MM.1S (cell line): ENCODE measurements around the gene PGAP1.

Source experiments
- DNase-seq: peaks from one replicate; pipeline ENCODE4 v3.0.0-alpha.2; 2015
- H2AFZ ChIP-seq: fragments of 300-600 bp; sonication (generic); 2 replicates; pipeline ENCODE4 v1.6.0; 2016; ENCODE audit warnings: antibody characterized with exemption, low read length
- H3F3A ChIP-seq: fragments of 300-600 bp; sonication (generic); 2 replicates; pipeline ENCODE4 v1.6.1; 2016; ENCODE audit warnings: mild to moderate bottlenecking, antibody characterized with exemption, low read length, moderate library complexity, mixed read lengths; ENCODE audit not compliant: insufficient read depth
- H3K27ac ChIP-seq: fragments of 300-600 bp; sonication (generic); 2 replicates; pipeline ENCODE4 v1.5.1; 2016; ENCODE audit warnings: mild to moderate bottlenecking, low read length
- H3K27me3 ChIP-seq: fragments of 300-600 bp; sonication (generic); replicated peaks from 2 replicates; pipeline ENCODE4 v1.6.0; 2016; ENCODE audit warnings: low read length; ENCODE audit not compliant: insufficient read depth
- H3K36me3 ChIP-seq: fragments of 300-600 bp; sonication (generic); replicated peaks from 2 replicates; pipeline ENCODE4 v1.6.1; 2016; ENCODE audit warnings: mild to moderate bottlenecking, low read length, mixed read lengths; ENCODE audit not compliant: insufficient read depth
- H3K4me1 ChIP-seq: fragments of 300-600 bp; sonication (generic); 2 replicates; pipeline ENCODE4 v1.6.1; 2016; ENCODE audit warnings: low read length, mixed read lengths
- H3K4me2 ChIP-seq: fragments of 300-600 bp; sonication (generic); 2 replicates; pipeline ENCODE4 v1.6.0; 2016; ENCODE audit warnings: low read depth, low read length
- H3K4me3 ChIP-seq: fragments of 300-600 bp; sonication (generic); 2 replicates; pipeline ENCODE4 v1.5.1; 2016; ENCODE audit warnings: low read length, mixed read lengths
- H3K79me2 ChIP-seq: fragments of 300-600 bp; sonication (generic); 2 replicates; pipeline ENCODE4 v1.6.1; 2016; ENCODE audit warnings: mixed run types, low read length, mixed read lengths
- H3K9ac ChIP-seq: fragments of 300-600 bp; sonication (generic); 2 replicates; pipeline ENCODE4 v1.6.1; 2016; ENCODE audit warnings: low read length, mixed read lengths
- H3K9me2 ChIP-seq: fragments of 300-600 bp; sonication (generic); replicated peaks from 2 replicates; pipeline ENCODE4 v1.6.1; 2016; ENCODE audit warnings: mild to moderate bottlenecking, low read length, mixed read lengths; ENCODE audit not compliant: insufficient read depth
- H3K9me3 ChIP-seq: fragments of 300-600 bp; sonication (generic); replicated peaks from 2 replicates; pipeline ENCODE4 v1.6.1; 2016; ENCODE audit warnings: mild to moderate bottlenecking, low read length, mixed read lengths; ENCODE audit not compliant: insufficient read depth
- H4K20me1 ChIP-seq: fragments of 300-600 bp; sonication (generic); 2 replicates; pipeline ENCODE4 v1.6.1; 2016; ENCODE audit warnings: mild to moderate bottlenecking, low read length, moderate library complexity, mixed read lengths; ENCODE audit not compliant: insufficient read depth
- EZH2 ChIP-seq: fragments of 300-600 bp; sonication (generic); optimal IDR thresholded peaks from 2 replicates; pipeline ENCODE3; 2017; ENCODE audit warnings: low read depth, mild to moderate bottlenecking, antibody characterized with exemption, low read length, mixed read lengths
- EZH2phosphoT487 ChIP-seq: fragments of 300-600 bp; sonication (generic); IDR thresholded peaks from 2 replicates; pipeline ENCODE4 v1.6.1; 2018; ENCODE audit warnings: antibody characterized with exemption, low read length
- TF ChIP-seq, protein P1 (sequence below): fragments of 300-600 bp; sonication (generic); IDR thresholded peaks from 2 replicates; pipeline ENCODE4 v1.5.1; 2016; ENCODE audit warnings: antibody characterized with exemption, low read length, mixed read lengths

The PGAP1 gene

GRCh38 chr2:196853301-196854087, 73.0 kb downstream of the PGAP1 start:
- no peak overlapping the region for H3K4me3 ChIP-seq
- no peaks in the 10 kb centered on the region for H3K27me3 ChIP-seq
- H3K27ac ChIP-seq, result no peak overlapping the region
- no peaks in the 10 kb centered on the region for H3K9me3 ChIP-seq
- DNase-seq, result no peak
- H3K9ac ChIP-seq, result no peak overlapping the region
- no peak overlapping the region for H3K4me2 ChIP-seq
- H3K79me2 ChIP-seq, result no peaks in the 10 kb centered on the region
- no peaks in the 10 kb centered on the region for H3K4me1 ChIP-seq
- no peak overlapping the region for H2AFZ ChIP-seq
- H3K9me2 ChIP-seq, result no peaks in the 10 kb centered on the region
- H3F3A ChIP-seq, result no peaks in the 10 kb centered on the region
- TF ChIP-seq EZH2 (no peak), EZH2phosphoT487 (no peak)
- TF ChIP-seq, protein P1, sequence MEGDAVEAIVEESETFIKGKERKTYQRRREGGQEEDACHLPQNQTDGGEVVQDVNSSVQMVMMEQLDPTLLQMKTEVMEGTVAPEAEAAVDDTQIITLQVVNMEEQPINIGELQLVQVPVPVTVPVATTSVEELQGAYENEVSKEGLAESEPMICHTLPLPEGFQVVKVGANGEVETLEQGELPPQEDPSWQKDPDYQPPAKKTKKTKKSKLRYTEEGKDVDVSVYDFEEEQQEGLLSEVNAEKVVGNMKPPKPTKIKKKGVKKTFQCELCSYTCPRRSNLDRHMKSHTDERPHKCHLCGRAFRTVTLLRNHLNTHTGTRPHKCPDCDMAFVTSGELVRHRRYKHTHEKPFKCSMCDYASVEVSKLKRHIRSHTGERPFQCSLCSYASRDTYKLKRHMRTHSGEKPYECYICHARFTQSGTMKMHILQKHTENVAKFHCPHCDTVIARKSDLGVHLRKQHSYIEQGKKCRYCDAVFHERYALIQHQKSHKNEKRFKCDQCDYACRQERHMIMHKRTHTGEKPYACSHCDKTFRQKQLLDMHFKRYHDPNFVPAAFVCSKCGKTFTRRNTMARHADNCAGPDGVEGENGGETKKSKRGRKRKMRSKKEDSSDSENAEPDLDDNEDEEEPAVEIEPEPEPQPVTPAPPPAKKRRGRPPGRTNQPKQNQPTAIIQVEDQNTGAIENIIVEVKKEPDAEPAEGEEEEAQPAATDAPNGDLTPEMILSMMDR, result no peak
- H3K36me3 ChIP-seq, result no peaks in the 10 kb centered on the region
- no peaks in the 10 kb centered on the region for H4K20me1 ChIP-seq

GRCh38 chr2:196851088-196851487, 75.4 kb downstream of the PGAP1 start:
- Histone ChIP-seq H2AFZ (no peak overlapping the region), H3K79me2 (no peaks in the 10 kb centered on the region), H3K4me3 (no peak overlapping the region), H3K9me3 (no peaks in the 10 kb centered on the region), H3F3A (no peaks in the 10 kb centered on the region), H3K4me1 (no peaks in the 10 kb centered on the region), H3K27ac (no peak overlapping the region), H3K9me2 (no peaks in the 10 kb centered on the region), H3K27me3 (no peaks in the 10 kb centered on the region), H3K9ac (no peak overlapping the region), H4K20me1 (no peaks in the 10 kb centered on the region), H3K36me3 (no peaks in the 10 kb centered on the region), H3K4me2 (no peak overlapping the region)
- DNase-seq, result no peak
- TF ChIP-seq, protein P1, result no peak
- TF ChIP-seq EZH2phosphoT487, result no peak
- TF ChIP-seq EZH2, result no peak

DNA sequence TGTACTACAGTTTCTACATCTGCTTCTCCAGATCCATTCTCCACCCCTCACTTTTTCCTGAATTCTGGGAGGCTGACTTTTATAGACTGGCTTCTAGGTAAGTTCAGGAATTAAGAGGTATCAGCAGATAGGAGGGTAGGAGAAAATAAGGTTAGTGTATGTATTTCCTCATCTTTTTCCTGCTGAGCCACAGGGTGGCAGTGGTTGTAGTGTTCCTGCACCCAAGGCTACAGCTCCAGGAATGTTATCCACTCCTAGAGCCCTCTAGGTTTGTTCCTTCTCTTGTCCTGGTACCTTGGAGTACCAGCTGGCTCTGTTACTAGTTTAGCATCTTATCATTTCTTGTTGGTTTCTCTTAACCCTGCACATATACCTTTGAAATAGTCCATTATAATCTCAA, 76.6 kb downstream of the PGAP1 start:
- H3K4me2 ChIP-seq, result no peak overlapping the region
- H3K9ac ChIP-seq, result no peak overlapping the region
- TF ChIP-seq, protein P1, result peak; percentile 11
- TF ChIP-seq EZH2, result no peak
- H4K20me1 ChIP-seq, result no peaks in the 10 kb centered on the region
- H3K27ac ChIP-seq, result no peak overlapping the region
- no peak overlapping the region for H3K4me3 ChIP-seq
- no peak for DNase-seq
- H3K27me3 ChIP-seq, result no peaks in the 10 kb centered on the region
- H3K4me1 ChIP-seq, result no peaks in the 10 kb centered on the region
- H3K9me3 ChIP-seq, result no peaks in the 10 kb centered on the region
- no peak overlapping the region for H2AFZ ChIP-seq
- no peaks in the 10 kb centered on the region for H3K79me2 ChIP-seq
- H3K9me2 ChIP-seq, result no peaks in the 10 kb centered on the region
- no peaks in the 10 kb centered on the region for H3F3A ChIP-seq
- H3K36me3 ChIP-seq, result no peaks in the 10 kb centered on the region
